ENCODE measurements around the gene LY6G5B.

Gene LY6G5B

GRCh38 chr6:31642798-31643570 is 26.8 kb upstream of the LY6G5B start:
- DNase-seq, result no peak

- no peak for DNase-seq
These were observed 25.8 kb upstream of the LY6G5B start for GRCh38 chr6:31643818-31644454.

- DNase-seq, result no peak
These were observed 24.5 kb upstream of the LY6G5B start for GRCh38 chr6:31645325-31645724.

GRCh38 chr6:31651602-31652191 is 18.1 kb upstream of the LY6G5B start:
- DNase-seq, result peak; percentile 15

- peak; percentile 79 for DNase-seq
These were observed 16.7 kb upstream of the LY6G5B start for GRCh38 chr6:31652925-31653724.

GRCh38 chr6:31654574-31655348 is 15.0 kb upstream of the LY6G5B start:
- no peak for DNase-seq

- no peak for DNase-seq
These were observed 14.2 kb upstream of the LY6G5B start, which contains the start of gene APOM for GRCh38 chr6:31655349-31656237. APOM (plus strand) TSS chr6:31655894; CDS start chr6:31655967, 73 bp downstream.

- no peak for DNase-seq
These were observed 12.2 kb upstream of the LY6G5B start for GRCh38 chr6:31657406-31658157.

- no peak for DNase-seq
These were observed 11.6 kb upstream of the LY6G5B start for GRCh38 chr6:31658158-31658688.

GRCh38 chr6:31658983-31659648 is 10.7 kb upstream of the LY6G5B start:
- no peak for DNase-seq

GRCh38 chr6:31659649-31660380 is 10.0 kb upstream of the LY6G5B start:
- DNase-seq, result no peak

GRCh38 chr6:31660381-31661261 is 9.2 kb upstream of the LY6G5B start, which contains the start of gene C6orf47:
C6orf47 (minus strand) TSS chr6:31660778; CDS start chr6:31659947, 831 bp downstream.
- DNase-seq, result peak; percentile 12

GRCh38 chr6:31661262-31662123 is 8.3 kb upstream of the LY6G5B start:
- DNase-seq, result no peak

GRCh38 chr6:31662124-31662723 is 7.6 kb upstream of the LY6G5B start:
- DNase-seq, result no peak

GRCh38 chr6:31663126-31663960 is 6.4 kb upstream of the LY6G5B start:
- no peak for DNase-seq
